MCF 10A (cell line): ENCODE data around the gene ICAM5. TPM values are rescaled to one million over a fixed set of nuclear protein-coding genes. Genes with fewer than 3 reads are reported as not detected.

Experiments
- BruUV-seq: library from RNA; stranded (reverse); fragments of 400-500 nt; replicated peaks from 2 replicates; lab custom pipeline; 2021; lab: Mats Ljungman, UMichigan
- CTCF ChIA-PET: fragments of 300-600 bp; sonication (Branson Sonifier 250); formaldehyde crosslinking; extraction: SDS; loops from one replicate; lab custom pipeline; 2021; ENCODE audit warnings: antibody characterized with exemption, inconsistent platforms; lab: Yijun Ruan, JAX
- POLR2A ChIA-PET: fragments of 300-600, 350-650 bp; sonication (Branson Sonifier 250); formaldehyde crosslinking; extraction: SDS; loops from one replicate; lab custom pipeline; 2020; ENCODE audit warnings: antibody characterized with exemption, inconsistent platforms; lab: Yijun Ruan, JAX
- DNase-seq: peaks from one replicate; pipeline ENCODE4 v3.0.0-alpha.2; 2018; ENCODE audit not compliant: unreplicated experiment
- H3K27ac Mint-ChIP-seq: one replicate; pipeline ENCODE4 v1.8.0; 2022; ENCODE audit warnings: mild to moderate bottlenecking, low read depth, mixed read lengths; ENCODE audit not compliant: unreplicated experiment
- H3K27me3 Mint-ChIP-seq: one replicate; pipeline ENCODE4 v1.8.0; 2022; ENCODE audit warnings: mixed read lengths; ENCODE audit not compliant: insufficient read depth, unreplicated experiment
- H3K36me3 Mint-ChIP-seq: one replicate; pipeline ENCODE4 v1.8.0; 2022; ENCODE audit warnings: mild to moderate bottlenecking, moderate library complexity, mixed read lengths; ENCODE audit not compliant: insufficient read depth, unreplicated experiment
- H3K4me1 Mint-ChIP-seq: one replicate; pipeline ENCODE4 v1.8.0; 2022; ENCODE audit warnings: mixed read lengths; ENCODE audit not compliant: insufficient read depth, unreplicated experiment
- H3K4me3 Mint-ChIP-seq: one replicate; pipeline ENCODE4 v1.8.0; 2022; ENCODE audit warnings: mild to moderate bottlenecking, moderate library complexity, mixed read lengths; ENCODE audit not compliant: unreplicated experiment
- H3K9me3 Mint-ChIP-seq: one replicate; pipeline ENCODE4 v1.8.0; 2022; ENCODE audit warnings: mixed read lengths; ENCODE audit not compliant: unreplicated experiment
- CTCF ChIP-seq: fragments of 200-600 bp; IDR thresholded peaks from one replicate; pipeline ENCODE4 v1.8.0; 2022; ENCODE audit warnings: antibody characterized with exemption, mild to moderate bottlenecking; ENCODE audit not compliant: unreplicated experiment
- intact Hi-C: fragments of 100-400 bp; cut with micrococcal nuclease; formaldehyde crosslinking; loops from 2 replicates; pipeline ENCODE4 v1.14.1; 2022
- total RNA-seq: library from RNA; stranded (reverse); gene quantifications from 2 replicates; pipeline ENCODE4 v1.2.3, GENCODE V29; 2022

Gene ICAM5
- total RNA-seq, 1 experiment from 2014 or later, result 7.7 TPM

DNA sequence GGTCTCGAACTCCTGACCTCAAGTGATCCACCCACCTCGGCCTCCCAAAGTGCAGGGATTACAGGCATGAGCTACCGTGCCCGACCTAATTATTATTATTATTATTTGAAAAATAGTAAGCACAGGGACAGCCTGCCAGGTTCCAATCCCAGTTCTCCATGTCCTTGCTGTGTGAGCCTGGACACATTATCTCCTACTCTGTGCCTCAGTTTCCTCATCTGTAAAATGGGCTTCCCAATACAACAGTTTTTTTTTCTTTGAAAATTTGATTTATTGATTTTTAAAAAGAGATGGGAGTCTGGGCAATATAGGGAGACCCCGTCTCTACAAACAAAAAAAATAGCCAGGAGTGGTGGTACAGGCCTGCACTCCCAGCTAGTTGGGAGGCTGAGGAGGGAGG, 16.6 kb downstream of the ICAM5 start:
- intact Hi-C loops, result no loop called here
- Mint-ChIP-seq H3K27ac (no peak overlapping the region), H3K27me3 (no peaks in the 10 kb centered on the region), H3K4me3 (no peak overlapping the region), H3K9me3 (no peaks in the 10 kb centered on the region), H3K36me3 (no peaks in the 10 kb centered on the region), H3K4me1 (peaks cover 8% of the 10 kb centered on the region)
- POLR2A ChIA-PET, result no interaction called here
- BruUV-seq, result no TSS peak
- TF ChIP-seq CTCF, result no peak
- no peak for DNase-seq
- CTCF ChIA-PET, result interaction anchor here (0.8 to 1.4 kb wide), 4 partner anchors 8 to 83 kb away, joined by 3 to 5 read pairs (median 4); partner anchors contain the start of gene ICAM1

DNA sequence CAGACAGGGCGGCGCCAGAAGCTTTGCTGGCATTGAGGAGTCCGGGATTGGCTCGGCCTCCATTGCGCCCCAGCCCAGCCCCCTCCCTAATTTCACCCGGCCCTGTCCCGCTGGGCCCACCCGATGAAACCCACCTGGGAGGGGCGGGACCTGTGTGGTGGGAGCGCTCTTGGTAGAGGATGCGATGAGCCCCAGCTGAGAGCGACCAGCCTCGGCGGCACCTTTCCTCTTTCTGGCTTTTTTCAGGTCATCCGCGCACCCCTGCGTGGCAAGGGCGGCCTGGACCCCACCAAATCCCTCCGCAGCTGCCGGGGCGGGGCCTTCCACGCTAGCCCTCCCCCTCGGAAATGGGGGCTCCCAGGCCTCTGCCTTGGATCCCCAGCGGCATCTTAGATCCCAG, 19.7 kb downstream of the ICAM5 start, which contains the start of gene ZGLP1:
Gene ZGLP1 (minus strand): TSS at position 393 of the 400 bp plus-strand sequence.
- Mint-ChIP-seq H3K36me3 (peaks cover 11% of the 10 kb centered on the region), H3K9me3 (no peaks in the 10 kb centered on the region), H3K27me3 (no peaks in the 10 kb centered on the region), H3K4me3 (no peak within 1 kb of the TSS), H3K4me1 (peaks cover 1% of the 10 kb centered on the region), H3K27ac (no peak within 1 kb of the TSS)
- CTCF ChIA-PET, result interaction anchor here (0.6 kb wide), 1 partner anchor 378 kb away, joined by 3 read pairs; no protein-coding TSS in a partner anchor
- POLR2A ChIA-PET, result no interaction called here
- DNase-seq, result no peak
- TF ChIP-seq CTCF, result no peak
- no TSS peak for BruUV-seq
- intact Hi-C loops, result no loop called here

GRCh38 chr19:10315335-10316214, 25.8 kb downstream of the ICAM5 start, which contains the start of gene FDX2:
TSS of gene FDX2 (minus strand) at chr19:10316015. CDS start at chr19:10315996, 19 bp downstream.
- peaks cover 18% of the 10 kb centered on the region for H3K4me1 Mint-ChIP-seq
- BruUV-seq, result no TSS peak
- H3K27ac Mint-ChIP-seq, result peak within 1 kb of the TSS; percentile 90
- intact Hi-C loops, result no loop called here
- TF ChIP-seq CTCF, result no peak
- H3K36me3 Mint-ChIP-seq, result peaks cover 51% of the 10 kb centered on the region
- POLR2A ChIA-PET, result interaction anchor here (0.6 to 1.6 kb wide), 6 partner anchors 19 to 87 kb away, joined by 3 to 11 read pairs (median 4); partner anchors contain the start of genes ICAM5 and RAVER1
- CTCF ChIA-PET, result interaction anchor here (0.5 to 1.8 kb wide), 6 partner anchors 17 to 1858 kb away, joined by 3 to 5 read pairs (median 4); no protein-coding TSS in a partner anchor
- peak; percentile 84 for DNase-seq
- H3K27me3 Mint-ChIP-seq, result no peaks in the 10 kb centered on the region
- H3K4me3 Mint-ChIP-seq, result peak within 1 kb of the TSS; percentile 93
- H3K9me3 Mint-ChIP-seq, result no peaks in the 10 kb centered on the region
